Astrocyte (in vitro differentiated cells and primary cell): ENCODE data around the gene NDUFAF5. TPM values are rescaled to one million over a fixed set of nuclear protein-coding genes. Genes with fewer than 3 reads are reported as not detected.
A peak's percentile ranks its signal among the peaks of the same experiment; 100 is the strongest.

Experiments
- DNase-seq: peaks from one replicate; pipeline ENCODE4 v3.0.0-alpha.2; 2010; ENCODE audit warnings: low read depth
- FAIRE-seq: peaks from 2 replicates; lab custom pipeline; 2011; peaks lifted over from hg19 to GRCh38; lab: Jason Lieb, UNC
- H2AFZ ChIP-seq: 2 replicates; pipeline ENCODE4 v1.6.0; 2012; ENCODE audit warnings: low read depth, low read length, inconsistent platforms
- H3K27ac ChIP-seq: 2 replicates; pipeline ENCODE4 v1.5.1; 2011; ENCODE audit warnings: low read depth, low read length, inconsistent platforms
- H3K27me3 ChIP-seq: 2 replicates; pipeline ENCODE4 v1.6.0; 2011; ENCODE audit warnings: low read length, inconsistent platforms; ENCODE audit not compliant: insufficient read depth
- H3K36me3 ChIP-seq: 2 replicates; pipeline ENCODE4 v1.5.1; 2011; ENCODE audit warnings: low read length, inconsistent platforms; ENCODE audit not compliant: insufficient read depth
- H3K4me1 ChIP-seq: 2 replicates; pipeline ENCODE4 v1.5.1; 2011; ENCODE audit warnings: low read length, inconsistent platforms; ENCODE audit not compliant: insufficient read depth
- H3K4me2 ChIP-seq: 2 replicates; pipeline ENCODE4 v1.6.0; 2012; ENCODE audit warnings: low read length, inconsistent platforms
- H3K4me3 ChIP-seq: 2 replicates; pipeline ENCODE4 v1.5.1; 2011; ENCODE audit warnings: low read depth, mild to moderate bottlenecking, low read length, inconsistent platforms; ENCODE audit not compliant: insufficient read depth
- H3K79me2 ChIP-seq: 2 replicates; pipeline ENCODE4 v1.6.0; 2012; ENCODE audit warnings: mild to moderate bottlenecking, low read length, inconsistent platforms; ENCODE audit not compliant: insufficient read depth
- H3K9ac ChIP-seq: 2 replicates; pipeline ENCODE4 v1.6.0; 2012; ENCODE audit warnings: mild to moderate bottlenecking, low read length, inconsistent platforms
- H3K9me3 ChIP-seq: 2 replicates; pipeline ENCODE4 v1.5.1; 2012; ENCODE audit warnings: low read depth, mild to moderate bottlenecking, low read length, inconsistent platforms; ENCODE audit not compliant: insufficient read depth
- H4K20me1 ChIP-seq: 2 replicates; pipeline ENCODE4 v1.6.0; 2012; ENCODE audit warnings: low read length, inconsistent platforms; ENCODE audit not compliant: insufficient read depth
- H3K27ac Mint-ChIP-seq: one replicate; pipeline ENCODE4 v1.8.0; 2021; ENCODE audit warnings: mild to moderate bottlenecking, mixed read lengths; ENCODE audit not compliant: unreplicated experiment
- H3K27me3 Mint-ChIP-seq: one replicate; pipeline ENCODE4 v1.8.0; 2021; ENCODE audit warnings: low read depth, mixed read lengths; ENCODE audit not compliant: unreplicated experiment
- H3K36me3 Mint-ChIP-seq: one replicate; pipeline ENCODE4 v1.8.0; 2021; ENCODE audit warnings: low read depth, mixed read lengths; ENCODE audit not compliant: unreplicated experiment
- H3K4me1 Mint-ChIP-seq: one replicate; pipeline ENCODE4 v1.8.0; 2021; ENCODE audit warnings: low read depth, mixed read lengths; ENCODE audit not compliant: unreplicated experiment
- H3K4me3 Mint-ChIP-seq: one replicate; pipeline ENCODE4 v1.8.0; 2021; ENCODE audit warnings: mild to moderate bottlenecking, moderate library complexity, mixed read lengths; ENCODE audit not compliant: unreplicated experiment
- H3K9me3 Mint-ChIP-seq: one replicate; pipeline ENCODE4 v1.8.0; 2021; ENCODE audit warnings: mild to moderate bottlenecking, mixed read lengths; ENCODE audit not compliant: unreplicated experiment
- EZH2 ChIP-seq: IDR thresholded peaks from 2 replicates; pipeline ENCODE4 v1.6.1; 2012; ENCODE audit warnings: mild to moderate bottlenecking, low read length, inconsistent platforms; ENCODE audit not compliant: insufficient read depth
- total RNA-seq: library from RNA; stranded (reverse); gene quantifications from 2 replicates; pipeline ENCODE4 v1.2.1, GENCODE V29; 2021
- TF ChIP-seq, protein P1 (sequence below): IDR thresholded peaks from 2 replicates; pipeline ENCODE4 v1.5.1; 2011; ENCODE audit warnings: low read depth, mild to moderate bottlenecking, inconsistent platforms, low read length, moderate library complexity; ENCODE audit not compliant: insufficient read depth

The NDUFAF5 gene
- total RNA-seq, 1 donor from 2014 or later: 31.6 TPM

GRCh38 chr20:13863244-13863643 is 78.4 kb downstream of the NDUFAF5 start:
- Histone ChIP-seq H3K27ac (no peak overlapping the region), H2AFZ (no peak overlapping the region), H3K4me3 (no peak overlapping the region), H3K9ac (no peak overlapping the region), H3K4me2 (no peak overlapping the region), H3K79me2 (no peaks in the 10 kb centered on the region), H3K9me3 (no peaks in the 10 kb centered on the region), H3K36me3 (no peaks in the 10 kb centered on the region), H3K4me1 (peaks cover 5% of the 10 kb centered on the region), H3K27me3 (no peaks in the 10 kb centered on the region), H4K20me1 (no peaks in the 10 kb centered on the region)
- no peaks in the 10 kb centered on the region for H3K36me3 Mint-ChIP-seq
- H3K4me1 Mint-ChIP-seq: peaks cover 23% of the 10 kb centered on the region
- no peak for TF ChIP-seq EZH2
- TF ChIP-seq, protein P1, sequence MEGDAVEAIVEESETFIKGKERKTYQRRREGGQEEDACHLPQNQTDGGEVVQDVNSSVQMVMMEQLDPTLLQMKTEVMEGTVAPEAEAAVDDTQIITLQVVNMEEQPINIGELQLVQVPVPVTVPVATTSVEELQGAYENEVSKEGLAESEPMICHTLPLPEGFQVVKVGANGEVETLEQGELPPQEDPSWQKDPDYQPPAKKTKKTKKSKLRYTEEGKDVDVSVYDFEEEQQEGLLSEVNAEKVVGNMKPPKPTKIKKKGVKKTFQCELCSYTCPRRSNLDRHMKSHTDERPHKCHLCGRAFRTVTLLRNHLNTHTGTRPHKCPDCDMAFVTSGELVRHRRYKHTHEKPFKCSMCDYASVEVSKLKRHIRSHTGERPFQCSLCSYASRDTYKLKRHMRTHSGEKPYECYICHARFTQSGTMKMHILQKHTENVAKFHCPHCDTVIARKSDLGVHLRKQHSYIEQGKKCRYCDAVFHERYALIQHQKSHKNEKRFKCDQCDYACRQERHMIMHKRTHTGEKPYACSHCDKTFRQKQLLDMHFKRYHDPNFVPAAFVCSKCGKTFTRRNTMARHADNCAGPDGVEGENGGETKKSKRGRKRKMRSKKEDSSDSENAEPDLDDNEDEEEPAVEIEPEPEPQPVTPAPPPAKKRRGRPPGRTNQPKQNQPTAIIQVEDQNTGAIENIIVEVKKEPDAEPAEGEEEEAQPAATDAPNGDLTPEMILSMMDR: no peak
- no peak for DNase-seq
- no peak for FAIRE-seq
- no peaks in the 10 kb centered on the region for H3K27me3 Mint-ChIP-seq
- no peak overlapping the region for H3K27ac Mint-ChIP-seq
- H3K4me3 Mint-ChIP-seq: no peak overlapping the region
- H3K9me3 Mint-ChIP-seq: no peaks in the 10 kb centered on the region

DNA sequence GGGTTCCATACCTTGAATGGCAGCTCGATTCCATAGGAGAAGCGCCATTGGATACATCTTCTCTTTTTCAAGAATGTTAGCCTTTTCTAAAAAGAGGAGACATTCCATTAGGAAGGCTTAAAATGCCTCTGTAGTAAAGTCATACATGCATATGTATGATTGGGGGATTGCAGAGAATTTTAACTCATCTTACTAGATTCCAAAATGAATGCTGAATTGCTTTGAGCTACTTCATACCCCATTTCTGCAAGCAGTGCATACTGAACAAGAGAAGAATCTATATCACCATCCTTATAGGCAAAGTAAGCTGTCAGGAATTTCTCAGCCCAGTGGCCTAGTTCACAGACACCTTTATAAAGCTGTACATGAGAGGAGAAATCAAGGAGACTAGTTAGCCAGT is 80.3 kb downstream of the NDUFAF5 start:
- Mint-ChIP-seq H3K9me3 (no peaks in the 10 kb centered on the region), H3K27me3 (no peaks in the 10 kb centered on the region), H3K36me3 (no peaks in the 10 kb centered on the region), H3K4me1 (peaks cover 23% of the 10 kb centered on the region), H3K4me3 (no peak overlapping the region), H3K27ac (peak overlapping the region; percentile 67)
- Histone ChIP-seq H2AFZ (no peak overlapping the region), H3K9ac (no peak overlapping the region), H3K79me2 (no peaks in the 10 kb centered on the region), H3K4me1 (peaks cover 5% of the 10 kb centered on the region), H3K36me3 (no peaks in the 10 kb centered on the region), H4K20me1 (no peaks in the 10 kb centered on the region), H3K27me3 (no peaks in the 10 kb centered on the region), H3K9me3 (no peaks in the 10 kb centered on the region), H3K27ac (no peak overlapping the region), H3K4me2 (no peak overlapping the region), H3K4me3 (no peak overlapping the region)
- TF ChIP-seq, protein P1: no peak
- TF ChIP-seq EZH2: no peak
- DNase-seq (peak; percentile 8), FAIRE-seq (peak; percentile 62)

DNA sequence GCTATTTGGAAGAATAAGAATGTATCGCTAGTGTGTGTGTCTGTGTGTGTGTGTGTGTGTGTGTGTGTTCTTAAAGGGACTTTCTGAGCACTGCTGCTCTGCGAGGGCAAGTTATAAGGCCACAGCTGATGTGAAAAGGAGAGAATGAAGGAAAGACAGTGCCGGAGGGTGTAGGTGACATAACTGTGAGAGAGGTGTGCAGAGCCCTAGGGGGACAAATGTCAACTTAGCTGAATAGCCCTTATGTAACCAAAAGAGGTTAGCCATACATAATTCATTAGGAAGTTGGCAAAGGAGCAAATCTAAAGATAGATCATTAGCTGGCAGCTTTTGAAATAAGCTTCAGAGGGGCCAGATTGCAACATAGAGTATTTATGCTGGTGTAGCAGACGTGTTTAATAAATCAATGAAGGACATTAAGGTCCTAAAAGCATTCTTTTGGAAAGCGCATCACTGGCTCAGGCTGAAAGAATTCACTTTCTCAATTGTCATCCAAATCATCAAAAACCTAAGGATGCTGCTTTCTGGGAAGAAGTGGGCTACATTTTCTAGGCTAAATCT is 81.0 kb downstream of the NDUFAF5 start:
- H3K36me3 Mint-ChIP-seq: no peaks in the 10 kb centered on the region
- TF ChIP-seq, protein P1: no peak
- TF ChIP-seq EZH2: no peak
- DNase-seq: peak; percentile 23
- H2AFZ ChIP-seq: no peak overlapping the region
- H3K27me3 ChIP-seq: no peaks in the 10 kb centered on the region
- peak overlapping the region; percentile 22 for H3K4me2 ChIP-seq
- FAIRE-seq: peak; percentile 75
- no peaks in the 10 kb centered on the region for H3K36me3 ChIP-seq
- no peaks in the 10 kb centered on the region for H3K79me2 ChIP-seq
- no peak overlapping the region for H3K4me3 ChIP-seq
- no peaks in the 10 kb centered on the region for H3K27me3 Mint-ChIP-seq
- peaks cover 5% of the 10 kb centered on the region for H3K4me1 ChIP-seq
- H3K27ac ChIP-seq: no peak overlapping the region
- no peaks in the 10 kb centered on the region for H4K20me1 ChIP-seq
- H3K9me3 ChIP-seq: no peaks in the 10 kb centered on the region
- peaks cover 23% of the 10 kb centered on the region for H3K4me1 Mint-ChIP-seq
- H3K27ac Mint-ChIP-seq: peak overlapping the region; percentile 67
- H3K9me3 Mint-ChIP-seq: no peaks in the 10 kb centered on the region
- no peak overlapping the region for H3K4me3 Mint-ChIP-seq
- no peak overlapping the region for H3K9ac ChIP-seq
